Left cardiac atrium (tissue), 4 donors: ENCODE data around the gene HOXB3. TPM values are rescaled to one million over a fixed set of nuclear protein-coding genes. Genes with fewer than 3 reads are reported as not detected.
A peak's percentile ranks its signal among the peaks of the same experiment; 100 is the strongest.

Experiments used
- ATAC-seq, 2 donors: fragments of 200-7000 bp; cut with Tn5 transposase; one replicate each; pipeline ENCODE4 v1.9.1; 2020; ENCODE audit warnings: mild to moderate bottlenecking in 2 of 2, moderate library complexity in 2 of 2
- DNase-seq: peaks from one replicate; pipeline ENCODE4 v3.0.0-alpha.2; 2020
- intact Hi-C, 2 donors: fragments of 100-400 bp; cut with DNase I; formaldehyde crosslinking; loops; one replicate each; pipeline versions ENCODE4 v1.14.1 to v1.15.1; 2022 to 2023
- total RNA-seq, 2 donors: library from RNA; stranded (reverse); fragmentation: NEBNext Ultra II Directional; extraction: Animal tissue kit (Norgen Biotek cat#: 25700); gene quantifications; one replicate each; pipeline ENCODE4 v1.2.1, GENCODE V29; 2021
- donor health status: DM: no; HTN: yes; CAD: no.
- donor health status: DM: no; HTN: yes; CAD: no; lungs with severe emphysema.
- donor health status: DM: yes; HTN: yes; CAD: no.
- donor health status: Dilated cardiomyopathy.

The HOXB3 gene
- total RNA-seq, 2 donors from 2014 or later = 1.2 to 2.8 TPM

GRCh38 chr17:48627118-48627597, 37.1 kb upstream of the HOXB3 start:
- ATAC-seq = no peak
- intact Hi-C loops = no loop called here

GRCh38 chr17:48626245-48627117, 36.4 kb upstream of the HOXB3 start, which contains the start of gene HOXB9:
HOXB9 (minus strand) TSS chr17:48626358; CDS start chr17:48626269, 89 bp downstream.
- ATAC-seq = peak in 1 of 2 donors; percentile 40
- DNase-seq = no peak
- intact Hi-C loops = no loop called here

More at GRCh38 chr17:48627118-48627597, 37.1 kb upstream of the HOXB3 start:
- DNase-seq = no peak

DNA sequence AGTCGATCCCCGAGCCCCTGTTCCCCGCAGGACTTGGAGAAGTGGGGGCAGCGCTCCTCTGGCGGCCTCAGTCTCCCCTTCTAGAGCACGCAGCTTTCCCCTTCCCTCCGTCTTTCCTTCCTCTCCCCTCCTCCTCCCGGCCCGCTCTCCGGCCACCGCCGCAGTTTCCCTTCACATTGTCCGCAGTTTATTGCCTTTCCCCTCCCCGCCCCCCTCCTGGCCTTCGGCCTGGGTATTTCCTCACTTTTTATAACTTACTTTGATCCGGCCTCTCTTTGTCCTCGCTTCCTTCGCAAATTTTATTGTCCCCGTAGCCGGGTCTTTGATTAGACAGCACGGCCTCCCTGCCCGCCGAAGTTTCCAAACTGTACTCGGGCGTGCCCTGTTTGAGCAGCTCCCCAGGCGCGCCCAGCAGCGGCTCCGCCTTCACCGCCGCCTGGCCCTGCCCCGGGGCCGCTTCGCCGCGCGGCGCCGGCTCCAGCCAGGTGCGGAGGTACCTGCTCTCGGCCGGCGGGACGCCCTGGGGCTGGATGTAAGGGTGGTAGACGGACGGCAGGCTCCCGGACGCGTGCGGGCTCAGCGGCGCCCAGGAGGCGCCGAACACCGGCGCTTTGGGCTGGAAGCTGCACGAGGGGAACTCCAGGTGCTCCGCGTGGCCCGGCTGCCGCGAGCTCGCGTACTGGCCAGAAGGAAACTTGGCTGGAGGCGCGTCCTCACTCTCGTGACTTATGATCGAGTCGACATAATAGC, 35.6 kb upstream of the HOXB3 start:
- intact Hi-C loops = no loop called here
- DNase-seq (no peak), ATAC-seq (peak; percentile 58 to 78)

- ATAC-seq = peak; percentile 48
- intact Hi-C loops = no loop called here
- DNase-seq = no peak
Measured at GRCh38 chr17:48624544-48625494, 34.8 kb upstream of the HOXB3 start.

DNA sequence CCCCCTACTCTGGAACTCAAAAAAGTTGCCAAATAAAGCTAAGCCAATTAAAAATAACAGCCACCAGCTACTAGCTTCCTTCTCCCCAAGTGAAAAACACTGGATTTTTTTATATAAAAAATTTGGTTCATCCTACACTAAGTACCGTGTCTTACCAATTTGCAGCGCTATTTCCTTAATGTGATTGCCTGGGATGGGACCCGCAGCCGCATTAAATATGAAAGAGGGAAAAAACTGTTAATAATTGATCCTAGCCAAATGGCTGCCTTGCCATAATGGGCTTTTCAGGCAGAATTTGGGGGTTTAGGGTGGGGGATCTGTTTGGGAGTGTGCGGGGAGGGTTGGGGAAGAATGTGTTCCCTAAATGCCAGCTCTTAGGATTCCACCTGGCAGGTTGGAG, 34.1 kb upstream of the HOXB3 start:
- intact Hi-C loops = no loop called here
- no peak for DNase-seq
- ATAC-seq = no peak

DNA sequence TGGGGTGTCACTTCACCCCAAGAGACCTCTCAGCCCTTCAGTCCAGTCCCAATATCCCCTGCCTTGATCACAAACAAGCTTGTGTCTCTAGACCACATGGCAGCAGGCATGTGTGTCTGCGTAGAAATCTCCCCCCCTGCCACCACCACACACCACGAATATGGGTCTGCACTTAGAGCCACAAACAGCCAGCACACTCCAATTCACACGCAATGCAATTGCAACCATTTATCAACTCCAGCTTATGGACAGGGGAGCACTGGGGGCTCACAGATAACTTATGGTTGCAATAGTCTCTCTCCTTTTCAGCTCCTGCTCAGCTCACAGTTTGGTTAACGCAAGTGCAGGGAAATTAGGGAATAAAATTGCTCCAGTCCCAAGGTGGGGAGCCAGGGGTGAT, 33.5 kb upstream of the HOXB3 start:
- DNase-seq (no peak), ATAC-seq (no peak)
- intact Hi-C loops = no loop called here

GRCh38 chr17:48622857-48623256, 32.8 kb upstream of the HOXB3 start:
- no peak for DNase-seq
- intact Hi-C loops = no loop called here

GRCh38 chr17:48621410-48622392, 31.7 kb upstream of the HOXB3 start:
- ATAC-seq = no peak
- DNase-seq = no peak
- intact Hi-C loops = no loop called here

More at GRCh38 chr17:48622857-48623256, 32.8 kb upstream of the HOXB3 start:
- no peak for ATAC-seq

DNA sequence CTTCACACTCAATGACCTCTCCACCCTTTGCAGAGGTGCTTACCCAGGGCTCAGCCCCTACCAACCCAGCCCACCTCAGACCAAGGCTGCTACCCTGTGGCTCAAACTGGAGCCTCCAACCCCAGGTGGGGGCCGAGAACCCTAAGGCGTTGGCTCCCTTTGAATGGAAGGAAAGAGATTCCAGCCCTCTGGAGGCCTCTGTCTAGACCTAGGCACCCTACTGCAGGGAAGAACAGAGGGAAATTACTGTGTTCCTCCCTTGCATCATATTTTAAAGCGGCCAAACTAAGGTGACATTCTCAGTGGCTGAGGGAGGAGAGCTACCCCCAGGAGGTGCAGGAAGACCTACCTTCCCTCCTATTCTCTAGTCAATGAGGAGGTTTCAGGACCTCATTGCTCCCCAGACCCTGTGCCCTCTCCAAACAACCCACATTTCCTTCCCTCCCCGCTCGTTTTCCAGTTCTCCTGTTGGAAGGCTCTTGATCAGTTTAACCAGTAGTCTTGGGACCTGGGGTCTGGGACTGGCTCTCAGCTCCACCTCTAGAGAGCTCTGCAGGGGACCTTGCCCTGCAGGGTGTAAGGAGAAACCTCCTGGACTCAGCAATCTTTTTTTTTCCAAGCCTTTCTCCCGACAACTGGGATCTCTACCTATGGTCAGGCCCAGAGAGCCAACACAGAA, 30.6 kb upstream of the HOXB3 start:
- no peak for DNase-seq
- ATAC-seq = no peak
- intact Hi-C loops = no loop called here

DNA sequence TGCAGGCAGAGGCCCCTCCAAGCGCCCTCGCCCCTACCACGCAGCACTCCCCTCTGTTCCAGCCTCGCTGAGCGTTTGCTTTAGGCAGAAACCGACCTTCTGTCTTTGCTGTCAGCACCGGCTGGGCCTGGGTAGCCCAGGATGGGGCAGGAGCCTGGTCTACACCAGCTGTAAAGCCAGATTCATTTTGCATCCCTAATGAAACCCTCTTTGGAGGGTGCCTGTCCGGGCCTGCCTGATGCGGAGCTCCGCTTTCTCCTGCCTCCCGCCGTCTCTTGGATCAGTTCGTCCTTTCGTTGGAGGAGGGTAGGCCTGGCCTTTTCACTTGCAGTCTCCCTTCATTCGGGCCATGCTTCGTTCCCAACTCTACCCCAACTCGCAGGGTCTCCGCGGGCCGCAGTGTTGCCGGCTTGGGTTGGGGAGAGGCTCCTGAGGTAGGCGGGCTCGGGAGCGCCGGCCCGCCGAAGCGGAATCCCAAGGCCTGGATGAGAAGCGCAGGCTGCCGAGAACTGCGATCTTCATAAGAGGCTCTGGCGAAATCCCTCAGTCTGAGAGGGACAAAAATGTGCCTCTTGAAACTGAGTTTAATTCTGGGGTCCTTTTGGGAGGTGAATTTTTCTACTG, 29.9 kb upstream of the HOXB3 start:
- DNase-seq (no peak), ATAC-seq (no peak)
- intact Hi-C loops = loop anchor here (5.0 to 10.0 kb wide), 3 partner anchors 285 to 595 kb away; no protein-coding TSS in a partner anchor

- ATAC-seq (peak; percentile 91 to 93), DNase-seq (peak; percentile 84)
- intact Hi-C loops = loop anchor here (5.0 to 10.0 kb wide), 3 partner anchors 284 to 594 kb away; no protein-coding TSS in a partner anchor
Measured at GRCh38 chr17:48618256-48618896, 28.3 kb upstream of the HOXB3 start.

GRCh38 chr17:48617471-48618255, 27.6 kb upstream of the HOXB3 start:
- DNase-seq (no peak), ATAC-seq (no peak)
- intact Hi-C loops = loop anchor here (5.0 to 10.0 kb wide), 3 partner anchors 283 to 593 kb away; no protein-coding TSS in a partner anchor

DNA sequence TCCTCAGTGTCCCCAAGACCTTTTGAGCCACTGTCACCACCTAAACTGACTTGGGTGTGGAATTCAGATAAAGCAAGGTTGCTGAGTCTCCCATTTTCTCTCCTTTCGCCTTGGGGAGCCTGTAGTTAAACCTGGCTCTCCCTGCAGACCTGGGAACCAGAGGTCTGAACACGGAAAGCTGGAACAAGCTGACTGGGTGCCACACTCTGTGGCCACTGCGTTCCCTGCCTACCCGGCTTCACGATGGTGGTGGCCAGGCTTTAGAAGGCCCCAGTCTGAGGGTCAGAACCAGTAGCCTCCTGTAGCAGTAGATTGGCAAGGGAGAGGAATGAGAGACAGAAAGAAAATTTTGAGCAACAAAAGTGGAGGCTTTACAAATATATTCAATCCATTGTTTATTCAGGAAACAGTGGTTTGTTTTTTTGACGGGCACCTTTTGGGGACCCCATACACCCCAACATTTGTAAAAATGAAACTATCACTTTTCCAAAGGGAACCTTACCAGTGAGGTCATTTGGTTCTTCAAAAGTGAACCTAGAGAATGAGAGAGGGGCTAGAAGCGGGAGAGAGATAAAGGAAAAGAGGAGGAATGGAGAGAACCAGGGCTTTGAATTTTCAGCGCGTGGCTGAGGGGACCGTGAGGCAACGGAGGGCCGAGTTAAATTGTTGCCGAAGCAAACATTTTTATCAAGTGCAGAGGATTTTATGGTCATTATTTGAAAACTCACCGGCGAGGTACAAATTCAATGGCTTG, 26.9 kb upstream of the HOXB3 start:
- ATAC-seq (no peak), DNase-seq (no peak)
- intact Hi-C loops = loop anchor here (5.0 to 10.0 kb wide), 3 partner anchors 282 to 592 kb away; no protein-coding TSS in a partner anchor

GRCh38 chr17:48615963-48616716, 26.1 kb upstream of the HOXB3 start:
- intact Hi-C loops = loop anchor here (5.0 to 10.0 kb wide), 3 partner anchors 281 to 591 kb away; no protein-coding TSS in a partner anchor
- ATAC-seq (no peak), DNase-seq (no peak)
